ENCODE measurements around the gene TXNDC16.

TXNDC16 gene

GRCh38 chr14:52552063-52552988 lies at the start of gene TXNDC16, which contains the start of gene GPR137C:
TXNDC16 (minus strand) TSS chr14:52552505; CDS start chr14:52543557, 8,948 bp downstream.
GPR137C (plus strand) TSS chr14:52552836; CDS start chr14:52553148, 312 bp downstream.
- H3K4me3 ChIP-seq (ENCODE audit: low read depth, low read length): peak within 1 kb of the TSS; percentile 85
- no peak for TF ChIP-seq CTCF (IDR thresholded peaks at IDR 0.05; ENCODE audit: borderline replicate concordance, insufficient read depth, low read depth, low read length)

GRCh38 chr14:52599974-52600373 lies 47.7 kb upstream of the TXNDC16 start:
- TF ChIP-seq CTCF (IDR thresholded peaks at IDR 0.05; ENCODE audit: borderline replicate concordance, insufficient read depth, low read depth, low read length): no peak
- H3K4me3 ChIP-seq (ENCODE audit: low read depth, low read length): no peak overlapping the region

GRCh38 chr14:52598568-52598967 lies 46.3 kb upstream of the TXNDC16 start:
- H3K4me3 ChIP-seq (ENCODE audit: low read depth, low read length): no peak overlapping the region
- no peak for TF ChIP-seq CTCF (IDR thresholded peaks at IDR 0.05; ENCODE audit: borderline replicate concordance, insufficient read depth, low read depth, low read length)

GRCh38 chr14:52596861-52597260 lies 44.6 kb upstream of the TXNDC16 start:
- TF ChIP-seq CTCF (IDR thresholded peaks at IDR 0.05; ENCODE audit: borderline replicate concordance, insufficient read depth, low read depth, low read length): no peak
- no peak overlapping the region for H3K4me3 ChIP-seq (ENCODE audit: low read depth, low read length)

GRCh38 chr14:52596320-52596719 lies 44.0 kb upstream of the TXNDC16 start:
- no peak overlapping the region for H3K4me3 ChIP-seq (ENCODE audit: low read depth, low read length)
- no peak for TF ChIP-seq CTCF (IDR thresholded peaks at IDR 0.05; ENCODE audit: borderline replicate concordance, insufficient read depth, low read depth, low read length)

GRCh38 chr14:52590318-52590717 lies 38.0 kb upstream of the TXNDC16 start:
- no peak for TF ChIP-seq CTCF (IDR thresholded peaks at IDR 0.05; ENCODE audit: borderline replicate concordance, insufficient read depth, low read depth, low read length)
- no peak overlapping the region for H3K4me3 ChIP-seq (ENCODE audit: low read depth, low read length)

GRCh38 chr14:52589646-52590045 lies 37.3 kb upstream of the TXNDC16 start:
- no peak for TF ChIP-seq CTCF (IDR thresholded peaks at IDR 0.05; ENCODE audit: borderline replicate concordance, insufficient read depth, low read depth, low read length)
- no peak overlapping the region for H3K4me3 ChIP-seq (ENCODE audit: low read depth, low read length)

Measured in GM12875 (cell line).